Neuronal stem cell (in vitro differentiated cells): Measurements from ENCODE around the gene NHEJ1. TPM values are rescaled to one million over a fixed set of nuclear protein-coding genes. Genes with fewer than 3 reads are reported as not detected.

Experiments used
- small RNA-seq: library from polyadenylated mRNA; stranded (forward); fragments of <200 nt; extraction: miRNeasy Mini kit (QIAGEN cat#:217004); gene quantifications from one replicate; pipeline ENCODE3, GENCODE V24; 2013; ENCODE audit not compliant: insufficient read depth

NHEJ1 gene

Small RNA genes within 50 kb of the gene (small RNA-seq; reads per million reads assigned to genes)
- gene MIR3131 (2.0 reads per million), gene RN7SL764P (not detected)
